HL-60/S4 treated with retinoic acid at 250 ng/mL for 4 days and 3 days (cell line): Measurements from ENCODE around the gene WDR45.

Experiments used
- in situ Hi-C: fragments of 300-500 bp; cut with MboI; formaldehyde crosslinking; loops from 2 replicates; pipeline ENCODE4 v1.7.0; 2022; ENCODE audit warnings: low sequenced_read_pairs

The WDR45 gene

DNA sequence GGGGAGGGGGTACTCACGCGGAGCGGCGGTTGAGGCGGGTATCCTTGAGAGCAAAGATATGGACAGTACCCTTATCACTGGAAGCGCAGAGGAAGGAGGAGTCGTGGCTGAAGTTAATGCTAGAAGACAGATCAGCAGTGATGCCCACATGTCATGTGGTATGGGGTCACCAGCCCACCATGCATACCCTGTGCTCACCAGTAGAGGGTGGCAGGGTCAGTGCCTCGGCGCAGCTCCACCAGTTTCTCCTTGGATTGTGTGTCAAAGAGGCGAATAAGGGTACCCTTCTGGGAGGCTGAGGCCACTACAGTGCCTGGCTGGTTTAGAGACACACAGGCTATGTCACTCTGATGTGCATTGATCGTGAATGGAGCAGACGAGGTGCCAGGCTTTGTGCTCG, 4.3 kb downstream of the WDR45 start:
- in situ Hi-C loops: no loop called here

DNA sequence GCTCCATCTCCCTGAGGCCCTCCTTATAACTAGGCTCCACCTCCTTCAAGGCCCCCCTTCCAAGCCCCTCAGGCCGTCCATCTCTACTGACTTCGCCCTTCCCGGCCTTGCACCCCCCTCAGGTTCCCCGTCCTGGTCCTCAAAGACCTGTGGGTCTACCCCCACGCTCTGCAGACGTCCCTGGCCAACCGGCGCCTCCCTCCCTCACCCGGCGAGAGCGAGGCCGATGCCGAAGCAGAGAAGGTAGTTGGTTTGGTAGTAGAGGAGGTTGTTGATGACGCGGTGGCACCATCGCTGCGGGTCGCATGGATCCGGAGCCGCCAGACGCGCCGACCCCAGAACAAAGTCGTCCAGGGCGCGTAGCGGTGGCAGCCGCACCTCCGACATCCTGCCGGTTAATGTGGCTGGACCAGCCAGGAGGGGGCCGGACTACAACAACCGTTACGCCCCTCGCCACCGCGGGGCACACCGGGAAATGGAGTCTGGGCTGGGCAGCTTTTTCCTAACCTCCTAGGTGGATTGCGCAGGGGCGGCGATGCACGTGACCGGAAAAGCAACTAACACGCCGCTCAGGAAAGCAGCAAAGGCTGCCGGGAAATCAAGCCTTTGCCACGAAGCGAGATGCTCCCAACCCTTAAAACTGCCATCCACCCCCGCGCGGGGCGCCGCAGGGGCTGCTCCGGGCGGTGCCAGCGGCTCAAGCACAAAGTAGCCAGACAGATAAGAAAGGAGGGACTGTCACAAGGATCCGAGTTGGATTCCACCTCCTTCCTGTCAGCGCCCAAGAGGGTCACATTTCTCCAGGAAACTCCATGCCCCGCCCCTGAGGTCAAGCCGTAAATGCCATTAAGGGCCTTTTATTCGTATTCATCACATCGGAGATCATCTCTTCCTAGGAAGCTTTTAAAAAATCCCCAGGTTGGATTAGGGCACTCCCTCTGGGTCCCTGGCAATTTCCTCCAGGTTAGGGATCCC, 5.8 kb downstream of the WDR45 start, which contains the start of gene PRAF2:
Gene PRAF2, minus strand, starts transcription at position 402 of the 975 bp plus-strand sequence. Its CDS starts 15 bp downstream, at position 387.
- in situ Hi-C loops: no loop called here

DNA sequence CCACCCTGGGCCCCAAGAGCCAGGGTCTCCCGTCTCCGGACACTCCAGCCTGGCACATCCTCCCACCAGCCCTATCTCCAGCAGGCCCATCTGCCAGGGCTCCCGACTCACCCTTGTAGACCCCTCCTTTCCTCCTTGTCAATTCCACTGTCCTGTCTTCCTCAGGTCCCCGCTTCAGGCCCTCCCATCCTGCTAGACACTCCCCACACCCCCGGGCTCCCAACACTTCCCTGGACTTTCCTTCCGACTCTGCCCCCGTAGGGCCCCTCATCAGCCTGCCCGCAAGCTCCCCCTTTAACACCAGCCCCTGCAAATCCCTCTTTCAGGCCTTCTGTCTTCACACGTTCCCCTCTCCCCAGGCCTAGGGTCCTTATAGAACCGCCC, 7.0 kb downstream of the WDR45 start:
- in situ Hi-C loops: no loop called here

DNA sequence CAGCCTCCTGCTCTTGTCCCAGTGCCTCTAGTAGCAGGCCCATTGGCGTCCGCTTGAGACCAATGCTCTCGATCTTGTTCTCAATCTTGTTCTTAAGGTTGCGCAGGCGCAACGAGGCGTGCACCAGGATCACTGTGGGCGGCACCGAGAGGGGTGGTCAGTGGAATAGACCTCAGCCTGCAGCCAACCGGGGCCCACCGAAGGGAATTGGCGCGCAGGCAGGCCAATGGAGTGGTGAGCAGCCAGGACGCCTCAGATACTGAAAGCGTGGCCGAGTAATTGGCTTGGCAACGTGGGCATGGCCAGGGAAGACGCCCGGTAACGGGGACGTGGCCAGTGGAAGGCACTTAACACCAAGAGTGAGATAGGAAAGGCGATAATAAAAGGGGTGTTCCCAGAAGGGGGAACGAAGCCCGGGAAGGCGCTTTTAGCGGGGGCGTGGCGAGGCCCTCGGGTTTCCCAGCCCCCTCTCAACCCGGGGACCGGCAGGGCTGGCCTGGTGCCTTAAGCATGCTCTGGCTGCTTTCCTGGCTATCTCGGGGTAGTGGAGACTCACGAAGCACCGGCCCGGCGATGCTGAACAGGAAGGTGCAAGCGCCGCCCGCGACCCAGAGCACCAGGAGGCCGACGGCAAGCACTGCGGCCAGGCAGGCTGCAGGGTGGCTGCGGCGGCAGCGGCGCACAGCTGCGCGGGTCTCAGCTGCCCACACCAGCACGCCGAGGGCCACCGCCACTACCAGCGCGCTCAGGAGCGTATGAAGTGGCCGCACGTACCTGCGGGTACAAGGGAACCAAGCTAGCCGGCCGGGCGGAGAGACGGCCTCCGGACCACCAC, 7.6 kb downstream of the WDR45 start:
- in situ Hi-C loops: no loop called here

DNA sequence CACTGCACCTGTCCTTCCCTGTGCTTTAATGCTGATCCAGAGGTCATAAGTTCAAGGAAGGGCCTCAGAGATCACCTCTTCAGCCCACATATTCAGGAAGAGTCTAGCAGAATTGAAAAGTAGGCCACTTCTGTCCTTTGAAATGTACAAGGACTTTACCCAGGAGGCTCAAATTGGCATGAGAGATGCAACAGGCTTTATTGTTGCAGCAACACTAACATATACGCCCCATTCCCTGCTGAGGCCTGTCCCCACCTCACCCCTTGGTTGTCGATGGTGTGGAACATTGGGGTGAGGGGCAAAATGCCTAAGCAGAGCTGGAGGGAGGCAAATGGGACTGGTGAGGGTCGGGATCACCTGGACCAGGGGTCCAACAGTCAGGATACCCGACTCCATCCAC, 8.7 kb downstream of the WDR45 start:
- in situ Hi-C loops: no loop called here

DNA sequence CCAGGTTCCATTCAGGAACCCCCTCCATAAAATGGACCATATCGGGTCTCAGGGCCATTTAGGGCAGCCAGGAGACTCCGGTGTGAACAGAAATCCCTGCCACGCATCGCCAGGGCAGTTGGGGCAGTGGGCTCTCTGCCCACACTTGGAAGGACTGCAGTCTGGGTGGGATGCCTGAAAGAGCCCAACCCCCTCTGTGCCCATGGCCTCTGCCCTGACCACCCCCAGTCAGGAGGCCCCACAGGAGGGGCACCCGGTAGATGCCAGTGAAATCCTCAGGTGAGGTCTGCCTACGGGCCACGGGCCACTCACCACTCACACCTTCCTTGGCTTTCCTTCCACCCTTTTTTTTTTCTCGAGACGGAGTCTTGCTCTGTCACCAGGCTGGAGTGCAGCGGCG, 10.6 kb downstream of the WDR45 start:
- in situ Hi-C loops: no loop called here

DNA sequence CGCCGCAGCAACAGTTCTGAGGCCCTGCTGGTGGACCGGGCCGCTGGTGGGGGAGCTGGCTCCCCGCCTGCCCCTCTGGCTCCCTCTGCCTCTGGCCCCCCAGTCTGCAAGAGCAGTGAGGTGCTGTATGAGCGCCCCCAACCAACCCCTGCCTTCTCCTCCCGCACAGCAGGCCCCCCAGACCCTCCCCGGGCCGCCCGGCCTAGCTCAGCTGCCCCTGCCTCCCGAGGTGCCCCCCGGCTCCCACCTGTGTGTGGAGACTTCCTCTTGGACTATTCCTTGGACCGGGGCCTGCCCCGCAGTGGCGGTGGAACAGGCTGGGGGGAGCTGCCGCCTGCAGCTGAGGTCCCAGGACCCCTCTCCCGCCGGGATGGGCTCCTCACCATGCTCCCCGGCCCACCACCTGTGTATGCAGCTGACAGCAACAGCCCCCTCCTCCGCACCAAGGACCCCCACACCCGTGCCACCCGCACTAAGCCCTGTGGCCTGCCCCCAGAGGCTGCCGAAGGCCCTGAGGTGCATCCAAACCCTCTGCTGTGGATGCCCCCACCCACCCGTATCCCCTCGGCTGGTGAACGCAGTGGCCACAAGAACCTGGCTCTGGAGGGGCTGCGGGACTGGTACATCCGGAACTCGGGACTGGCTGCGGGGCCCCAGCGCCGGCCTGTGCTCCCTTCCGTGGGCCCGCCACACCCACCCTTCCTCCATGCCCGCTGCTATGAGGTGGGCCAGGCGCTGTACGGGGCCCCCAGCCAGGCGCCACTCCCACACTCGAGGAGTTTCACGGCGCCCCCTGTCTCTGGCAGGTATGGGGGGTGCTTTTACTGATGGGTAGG, 12.2 kb downstream of the WDR45 start:
- in situ Hi-C loops: no loop called here

DNA sequence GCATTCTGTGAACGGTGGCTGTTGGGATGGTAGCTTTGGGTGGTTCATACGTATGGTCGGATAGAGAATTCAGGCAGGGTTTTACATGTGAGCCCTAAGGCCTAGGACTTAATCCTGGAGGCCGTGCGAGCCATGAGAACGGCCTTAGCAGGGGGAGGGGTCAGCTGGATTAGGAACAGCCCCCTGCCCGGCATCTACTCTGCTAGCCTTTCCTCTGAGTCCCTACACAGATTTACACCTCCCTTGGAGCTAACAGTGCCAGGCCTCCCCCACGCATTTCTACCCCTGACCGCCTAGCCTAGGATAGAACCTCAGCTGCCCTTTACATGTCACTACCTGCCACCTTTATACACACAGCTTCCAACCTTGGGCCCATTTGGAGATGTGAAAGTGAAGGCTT, 13.0 kb downstream of the WDR45 start:
- in situ Hi-C loops: no loop called here

DNA sequence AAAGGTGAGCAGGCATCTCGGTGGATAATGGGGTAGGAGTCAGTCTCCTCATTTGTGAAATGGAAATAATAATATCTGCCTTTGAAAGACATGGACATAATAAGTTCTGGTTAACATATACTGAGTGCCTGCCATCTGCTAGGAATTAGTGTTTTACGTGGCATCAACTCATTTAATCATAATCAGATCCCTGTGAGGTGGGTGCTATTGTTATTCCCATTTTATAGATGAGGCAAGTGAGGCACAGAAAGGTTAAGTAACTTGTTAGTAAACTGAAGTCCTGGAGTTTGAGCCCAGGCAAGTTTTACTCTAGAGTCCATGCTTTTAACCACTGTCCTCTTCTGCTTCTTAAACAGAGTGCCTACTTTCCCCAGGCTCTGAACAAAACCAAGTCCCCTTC, 13.4 kb downstream of the WDR45 start:
- in situ Hi-C loops: no loop called here

DNA sequence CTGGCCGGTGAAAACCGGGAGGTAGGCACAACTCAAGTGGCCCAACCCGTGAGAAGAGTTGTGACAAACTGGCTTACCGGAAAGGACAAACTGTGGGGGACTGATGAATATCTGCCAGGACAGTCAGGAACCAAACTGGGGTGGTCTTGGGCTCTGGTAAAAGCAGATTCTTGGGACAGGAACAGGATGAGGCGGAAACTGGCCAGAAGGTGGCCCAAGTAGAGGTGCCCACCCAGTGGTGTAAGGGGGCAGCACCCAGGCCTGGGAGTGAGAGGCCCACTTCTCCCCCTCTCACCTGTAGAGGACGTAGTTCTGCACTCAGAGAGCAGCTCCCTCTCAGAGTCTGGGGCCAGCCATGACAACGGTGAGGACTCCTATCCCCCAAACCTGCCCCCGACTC, 15.0 kb downstream of the WDR45 start:
- in situ Hi-C loops: no loop called here

DNA sequence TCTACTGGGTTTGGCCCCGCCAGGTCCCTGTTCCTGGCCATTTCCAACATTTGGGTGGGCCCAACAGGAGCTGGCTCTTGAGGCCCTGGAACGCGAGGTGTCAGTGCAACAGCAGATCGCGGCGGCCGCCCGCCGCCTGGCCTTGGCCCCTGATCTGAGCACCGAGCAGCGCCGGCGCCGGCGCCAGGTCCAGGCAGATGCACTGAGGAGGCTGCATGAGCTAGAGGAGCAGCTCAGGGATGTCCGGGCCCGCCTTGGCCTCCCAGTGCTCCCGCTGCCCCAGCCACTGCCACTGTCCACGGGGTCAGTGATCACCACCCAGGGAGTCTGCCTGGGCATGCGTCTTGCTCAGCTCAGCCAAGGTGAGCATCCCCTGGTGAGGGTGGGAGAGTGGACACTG, 15.4 kb downstream of the WDR45 start:
- in situ Hi-C loops: no loop called here

DNA sequence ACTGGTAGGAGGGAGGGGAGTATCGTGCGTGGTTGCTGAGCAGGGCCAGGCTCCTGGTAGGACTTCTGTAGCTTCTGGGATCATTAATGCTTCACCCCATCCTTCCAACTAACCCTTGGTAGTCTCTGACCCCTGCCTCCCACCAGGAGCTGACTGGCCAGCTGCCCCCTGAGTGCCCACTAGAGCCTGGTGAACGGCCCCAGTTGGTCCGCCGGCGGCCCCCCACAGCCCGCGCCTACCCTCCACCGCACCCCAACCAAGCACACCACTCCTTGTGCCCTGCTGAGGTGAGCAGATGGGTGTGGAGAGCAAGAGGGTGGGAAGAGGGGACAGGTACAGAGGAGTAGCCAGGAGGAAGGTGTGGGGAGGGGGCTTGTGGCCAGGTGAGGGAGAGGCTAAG, 16.0 kb downstream of the WDR45 start:
- in situ Hi-C loops: no loop called here

DNA sequence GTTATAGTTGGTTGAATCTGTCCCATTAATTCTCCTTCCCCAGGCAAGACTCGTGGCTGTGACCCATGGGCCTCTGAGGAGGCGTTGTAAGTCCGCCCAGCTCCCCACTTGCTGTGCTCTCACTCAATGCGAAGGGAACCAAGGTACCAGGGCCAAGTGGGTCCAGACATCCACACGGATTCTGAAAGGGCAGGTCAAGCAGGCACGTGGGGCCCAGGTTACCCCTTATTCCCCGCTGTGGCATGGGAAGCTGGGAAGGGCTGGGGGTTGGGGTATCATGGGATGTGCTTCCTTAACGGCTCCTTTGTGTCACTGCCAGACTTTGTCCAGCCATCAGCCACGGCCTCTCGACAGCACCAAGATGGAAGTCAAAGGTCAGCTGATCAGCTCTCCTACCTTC, 17.8 kb downstream of the WDR45 start:
- in situ Hi-C loops: no loop called here

DNA sequence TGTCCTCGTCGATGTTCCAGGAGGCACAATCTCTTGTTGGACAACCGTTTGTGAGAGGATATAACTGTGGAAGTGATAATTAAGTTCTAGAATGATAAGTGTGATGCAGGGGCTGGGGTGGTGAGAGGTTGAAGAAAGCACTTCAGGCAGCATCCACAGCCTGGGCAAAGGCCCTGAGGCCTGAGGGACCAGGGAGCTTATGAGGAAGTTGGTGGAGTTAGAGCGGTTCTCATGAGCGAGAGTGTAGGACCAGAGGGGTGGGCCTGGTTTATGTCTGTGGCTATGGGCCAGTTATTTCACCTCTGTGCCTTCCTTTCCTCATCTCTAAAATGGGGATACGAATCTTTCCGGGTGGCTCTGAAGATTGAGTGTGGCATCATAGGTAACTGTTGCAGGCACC, 18.2 kb downstream of the WDR45 start:
- in situ Hi-C loops: no loop called here

DNA sequence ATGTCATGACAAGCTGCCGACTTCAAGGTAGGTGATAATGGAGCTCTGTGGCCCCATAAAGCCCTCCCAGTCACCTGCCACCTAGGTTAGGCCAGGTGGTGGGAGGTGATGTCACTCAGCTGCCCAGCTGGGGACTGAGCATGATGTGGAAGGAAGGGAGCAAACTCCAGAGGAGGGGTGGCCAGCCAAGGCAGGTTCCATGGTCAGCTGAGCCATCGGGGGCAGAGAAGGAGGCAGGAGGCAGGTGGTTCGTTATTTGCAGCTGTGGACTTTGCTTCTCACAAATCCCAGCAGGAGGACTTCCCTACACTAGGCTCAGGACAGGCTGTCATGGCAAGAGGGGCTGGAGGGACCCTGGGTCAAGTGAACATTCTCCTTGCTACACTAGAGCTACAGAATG, 18.8 kb downstream of the WDR45 start:
- in situ Hi-C loops: no loop called here

DNA sequence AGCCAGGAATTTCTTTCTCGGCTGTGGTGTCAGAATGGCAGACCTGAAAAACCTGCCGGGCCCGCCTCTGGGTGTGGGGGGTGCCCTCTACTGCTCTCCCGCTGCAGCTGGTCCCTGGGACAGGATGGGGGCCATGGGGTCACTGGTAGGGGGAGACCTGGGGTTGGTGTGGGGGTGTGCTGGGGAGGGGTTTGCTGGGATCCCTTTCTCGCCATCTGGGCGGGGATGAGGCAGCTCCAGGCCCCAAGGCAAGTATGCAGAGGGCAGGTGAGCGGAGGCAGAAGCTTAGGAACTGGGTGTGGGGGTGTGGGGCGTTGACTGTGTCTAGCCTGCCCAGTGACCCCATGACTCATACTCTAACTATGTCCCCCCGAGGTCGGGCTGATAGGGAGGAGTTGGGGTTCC, 20.0 kb downstream of the WDR45 start:
- in situ Hi-C loops: no loop called here

DNA sequence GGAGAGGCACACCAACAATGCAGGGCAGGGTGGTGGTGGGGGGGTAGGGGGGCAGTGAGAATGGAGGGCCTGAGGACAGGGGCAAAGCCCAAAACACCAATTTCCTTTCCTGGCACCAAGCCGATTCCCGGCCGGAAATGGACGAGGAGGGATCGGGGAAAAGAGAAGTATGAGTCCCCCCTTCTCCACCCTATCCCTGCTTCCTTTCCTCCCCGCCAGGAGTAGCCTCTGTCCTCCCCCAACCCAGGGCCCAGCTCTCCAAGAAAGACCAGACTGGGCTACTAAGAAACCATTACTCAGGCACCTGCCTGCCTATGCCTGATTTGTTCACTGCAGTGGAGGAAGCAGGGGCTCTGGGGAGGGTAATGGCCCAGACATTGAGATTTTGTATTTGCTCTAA, 20.5 kb downstream of the WDR45 start:
- in situ Hi-C loops: no loop called here

DNA sequence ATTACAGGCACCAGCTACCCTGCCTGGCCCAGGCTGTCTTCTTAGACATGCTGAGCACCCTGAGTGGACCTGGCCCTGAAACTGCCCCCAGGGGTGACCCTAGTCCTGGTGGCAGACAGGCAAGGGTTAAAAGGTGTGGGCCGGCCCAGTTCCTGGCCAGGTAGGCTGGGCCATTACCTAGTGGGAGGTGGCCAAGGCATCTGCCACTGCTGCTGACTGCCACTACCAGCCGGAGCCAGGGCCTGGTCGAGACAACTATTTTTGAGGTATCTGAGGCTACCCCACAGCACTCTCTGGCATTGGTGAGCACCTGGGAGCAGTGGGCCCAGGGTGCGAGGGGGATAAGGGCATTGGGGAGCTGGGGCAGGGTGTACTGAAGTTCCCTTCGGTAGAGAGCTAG, 20.9 kb downstream of the WDR45 start, which contains the start of gene CCDC120:
Gene CCDC120, plus strand, starts transcription at position 206 of the 400 bp plus-strand sequence. CDS start 3,043 bp downstream, outside the sequence.
- in situ Hi-C loops: no loop called here

DNA sequence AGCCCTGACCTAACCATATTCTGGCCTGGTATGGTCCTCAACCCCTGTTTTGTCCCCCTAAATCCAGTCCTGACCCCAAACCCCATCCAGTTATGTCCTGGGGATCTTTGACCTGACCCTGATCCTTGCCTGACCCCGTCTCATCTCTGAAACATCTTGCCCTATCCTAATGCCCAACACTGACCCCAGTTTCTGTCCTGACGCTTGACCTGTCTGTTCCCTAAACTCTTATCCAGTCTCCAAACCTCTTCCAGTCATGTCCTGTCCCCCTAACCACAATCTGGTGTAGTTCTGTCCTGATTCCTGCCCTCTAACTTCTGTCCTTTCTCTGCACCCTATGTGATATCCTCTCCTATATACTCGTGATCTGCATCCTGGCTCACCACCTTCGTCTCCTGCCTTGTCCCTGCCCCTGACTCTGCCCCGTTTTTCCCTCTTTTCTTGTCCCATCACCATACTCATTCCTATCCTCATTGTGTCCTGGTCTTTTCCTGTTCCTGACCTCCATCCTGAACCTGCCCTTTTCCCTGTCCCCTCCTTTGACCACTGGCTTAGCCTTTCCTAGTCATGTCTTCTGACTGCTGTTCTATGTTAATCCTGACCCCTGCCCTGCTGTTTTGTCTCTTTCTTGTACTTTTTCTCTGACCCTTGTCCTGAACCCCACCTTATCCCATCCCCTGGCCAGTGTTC, 25.5 kb downstream of the WDR45 start:
- in situ Hi-C loops: no loop called here
